ENCODE results near the gene GSTP1.

DNA sequence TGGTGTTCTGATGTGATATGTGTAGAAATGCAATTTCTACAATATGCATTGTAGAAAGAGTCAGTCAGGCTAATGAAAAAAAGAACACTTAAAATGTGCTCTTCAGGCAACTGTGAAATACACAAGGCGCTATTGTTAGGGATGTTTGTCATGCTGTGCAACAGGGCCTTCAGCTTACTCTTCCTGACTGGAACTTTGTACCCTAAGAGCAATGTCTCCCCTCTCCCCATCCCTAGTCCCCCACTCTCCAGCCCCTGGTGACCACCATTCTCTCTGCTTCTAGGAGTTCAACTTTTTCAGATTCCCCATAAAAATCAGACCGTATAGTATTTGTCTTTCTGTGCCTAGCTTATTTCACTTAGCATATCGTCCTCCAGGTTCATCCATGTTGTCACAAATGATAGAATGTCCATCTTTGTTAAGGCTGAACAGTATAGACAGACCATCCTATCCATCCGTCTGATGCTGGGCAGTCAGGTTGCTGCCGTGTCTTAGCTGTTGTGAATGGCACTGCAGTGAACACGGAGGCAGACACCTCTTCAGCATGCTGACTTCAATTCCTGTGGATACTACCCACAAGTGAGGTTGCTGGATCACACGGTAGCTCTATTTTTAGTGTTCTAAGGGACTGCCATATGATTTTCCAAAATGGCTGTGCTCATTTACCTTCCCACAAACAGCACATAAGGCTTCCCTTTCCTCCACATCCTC lies 33.8 kb downstream of the GSTP1 start:
- TF ChIP-seq, protein P1, sequence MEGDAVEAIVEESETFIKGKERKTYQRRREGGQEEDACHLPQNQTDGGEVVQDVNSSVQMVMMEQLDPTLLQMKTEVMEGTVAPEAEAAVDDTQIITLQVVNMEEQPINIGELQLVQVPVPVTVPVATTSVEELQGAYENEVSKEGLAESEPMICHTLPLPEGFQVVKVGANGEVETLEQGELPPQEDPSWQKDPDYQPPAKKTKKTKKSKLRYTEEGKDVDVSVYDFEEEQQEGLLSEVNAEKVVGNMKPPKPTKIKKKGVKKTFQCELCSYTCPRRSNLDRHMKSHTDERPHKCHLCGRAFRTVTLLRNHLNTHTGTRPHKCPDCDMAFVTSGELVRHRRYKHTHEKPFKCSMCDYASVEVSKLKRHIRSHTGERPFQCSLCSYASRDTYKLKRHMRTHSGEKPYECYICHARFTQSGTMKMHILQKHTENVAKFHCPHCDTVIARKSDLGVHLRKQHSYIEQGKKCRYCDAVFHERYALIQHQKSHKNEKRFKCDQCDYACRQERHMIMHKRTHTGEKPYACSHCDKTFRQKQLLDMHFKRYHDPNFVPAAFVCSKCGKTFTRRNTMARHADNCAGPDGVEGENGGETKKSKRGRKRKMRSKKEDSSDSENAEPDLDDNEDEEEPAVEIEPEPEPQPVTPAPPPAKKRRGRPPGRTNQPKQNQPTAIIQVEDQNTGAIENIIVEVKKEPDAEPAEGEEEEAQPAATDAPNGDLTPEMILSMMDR (IDR thresholded peaks at IDR 0.05): no peak
- TF ChIP-seq POLR2A (IDR thresholded peaks at IDR 0.05) (no peak), POLR2AphosphoS5 (IDR thresholded peaks at IDR 0.05) (no peak), EP300 (IDR thresholded peaks at IDR 0.05) (no peak)

All from upper lobe of left lung (tissue), 4 donors.